H1 (cell line): ENCODE results near the gene RELA. TPM values are rescaled to one million over a fixed set of nuclear protein-coding genes. Genes with fewer than 3 reads are reported as not detected.

Source experiments
- CTCF ChIA-PET: fragments of 300-600 bp; sonication (Branson Sonifier 250); formaldehyde crosslinking; loops from one replicate; lab custom pipeline; 2021; ENCODE audit not compliant: partially characterized antibody; lab: Charles Lee
- POLR2A ChIA-PET: fragments of 300-600 bp; sonication (Branson Sonifier 250); formaldehyde crosslinking; loops from one replicate; lab custom pipeline; 2021; ENCODE audit warnings: inconsistent platforms; ENCODE audit not compliant: partially characterized antibody; lab: Charles Lee
- DNase-seq, 2 experiments: peaks; one replicate each; pipeline versions ENCODE4 v3.0.0 to v3.0.0-alpha.2; 2010 to 2022; ENCODE audit warnings: low spot score in 2 of 2, low read depth in 1 of 2, mixed read lengths in 1 of 2
- FAIRE-seq: peaks from 2 replicates; lab custom pipeline; 2011; peaks lifted over from hg19 to GRCh38; lab: Jason Lieb, UNC
- H2AFZ ChIP-seq: 2 replicates; pipeline ENCODE4 v1.8.1; 2012; ENCODE audit warnings: low read length, inconsistent platforms
- H2AK5ac ChIP-seq: 2 replicates; pipeline ENCODE4 v1.6.1; 2013; ENCODE audit warnings: low read depth, low read length
- H2BK120ac ChIP-seq: replicated peaks from 2 replicates; pipeline ENCODE3; 2013; ENCODE audit warnings: low read depth, low read length, inconsistent platforms
- H2BK12ac ChIP-seq: 2 replicates; pipeline ENCODE4 v1.6.1; 2013; ENCODE audit warnings: low read depth, low read length
- H2BK15ac ChIP-seq: 2 replicates; pipeline ENCODE4 v1.6.1; 2013; ENCODE audit warnings: low read length
- H2BK20ac ChIP-seq: 2 replicates; pipeline ENCODE4 v1.6.1; 2013; ENCODE audit warnings: low read length
- H2BK5ac ChIP-seq: 2 replicates; pipeline ENCODE4 v1.6.1; 2013; ENCODE audit warnings: low read depth, low read length
- H3K14ac ChIP-seq: 2 replicates; pipeline ENCODE4 v1.6.1; 2013; ENCODE audit warnings: inconsistent platforms; ENCODE audit not compliant: insufficient read length
- H3K18ac ChIP-seq: 2 replicates; pipeline ENCODE4 v1.6.1; 2013; ENCODE audit warnings: low read length; ENCODE audit errors: extremely low read depth
- H3K23ac ChIP-seq: 2 replicates; pipeline ENCODE4 v1.6.1; 2013; ENCODE audit warnings: inconsistent platforms; ENCODE audit not compliant: insufficient read length
- H3K23me2 ChIP-seq: 2 replicates; pipeline ENCODE4 v1.6.1; 2013; ENCODE audit warnings: low read depth, low read length
- H3K27ac ChIP-seq: 2 replicates; pipeline ENCODE4 v1.6.1; 2011; ENCODE audit warnings: low read depth, low read length, inconsistent platforms
- H3K27me3 ChIP-seq, 4 experiments: replicated peaks in 1 of 4; 1 replicate in 1 of 4; 2 replicates in 3 of 4; pipeline versions ENCODE4 v1.6.1 to v1.8.1; 2011 to 2013; ENCODE audit warnings: low read length in 3 of 4, mild to moderate bottlenecking in 3 of 4, inconsistent platforms in 2 of 4, mixed read lengths in 2 of 4, moderate library complexity in 1 of 4; ENCODE audit not compliant: control insufficient read depth in 3 of 4, insufficient read depth in 3 of 4; ENCODE audit errors: extremely low read depth in 1 of 4
- H3K36me3 ChIP-seq, 4 experiments: 2 replicates each; pipeline versions ENCODE4 v1.6.1 to v1.8.1; 2011 to 2013; ENCODE audit warnings: mild to moderate bottlenecking in 4 of 4, low read length in 3 of 4, moderate library complexity in 2 of 4, control low read depth in 1 of 4, inconsistent platforms in 1 of 4; ENCODE audit not compliant: insufficient read depth in 4 of 4, control insufficient read depth in 2 of 4
- H3K4ac ChIP-seq: replicated peaks from 2 replicates; pipeline ENCODE3; 2013; ENCODE audit warnings: low read length, low read depth, mixed read lengths, inconsistent platforms; ENCODE audit not compliant: insufficient read length
- H3K4me1 ChIP-seq, 4 experiments: replicated peaks in 1 of 4; 1 replicate in 1 of 4; 2 replicates in 3 of 4; pipeline versions ENCODE4 v1.6.1 to v1.8.1; 2011 to 2013; ENCODE audit warnings: low read length in 3 of 4, inconsistent platforms in 2 of 4, mixed read lengths in 1 of 4; ENCODE audit not compliant: insufficient read depth in 4 of 4, control insufficient read depth in 3 of 4
- H3K4me2 ChIP-seq, 2 experiments: 2 replicates each; pipeline versions ENCODE4 v1.6.1 to v1.8.1; 2011 to 2013; ENCODE audit warnings: low read depth in 2 of 2, low read length in 2 of 2, control low read depth in 1 of 2, inconsistent platforms in 1 of 2, mild to moderate bottlenecking in 1 of 2; ENCODE audit not compliant: insufficient read depth in 1 of 2
- H3K4me3 ChIP-seq, 4 experiments: fragments of 200-600, 300-600 bp in 1 of 4; sonication (generic), shearing (Covaris generic), sonication (Bioruptor Twin) in 1 of 4; 2 replicates each; pipeline versions ENCODE4 v1.5.1 to v1.8.1; 2011 to 2016; ENCODE audit warnings: low read length in 4 of 4, low read depth in 3 of 4, control low read depth in 2 of 4, inconsistent platforms in 2 of 4, mild to moderate bottlenecking in 2 of 4, mixed read lengths in 1 of 4, moderate library complexity in 1 of 4; ENCODE audit not compliant: insufficient read depth in 2 of 4; ENCODE audit errors: extremely low read depth in 1 of 4
- H3K56ac ChIP-seq: replicated peaks from 2 replicates; pipeline ENCODE3; 2013; ENCODE audit warnings: low read depth, mild to moderate bottlenecking, mixed read lengths, low read length, inconsistent platforms; ENCODE audit not compliant: insufficient read length
- H3K79me1 ChIP-seq: 2 replicates; pipeline ENCODE4 v1.6.1; 2013; ENCODE audit warnings: low read depth, low read length, control low read depth
- H3K79me2 ChIP-seq, 2 experiments: 2 replicates each; pipeline versions ENCODE4 v1.6.1 to v1.8.1; 2012 to 2013; ENCODE audit warnings: low read length in 2 of 2, mild to moderate bottlenecking in 2 of 2, inconsistent platforms in 1 of 2; ENCODE audit not compliant: insufficient read depth in 2 of 2, control insufficient read depth in 1 of 2
- H3K9ac ChIP-seq, 4 experiments: replicated peaks in 1 of 4; 1 replicate in 1 of 4; 2 replicates in 3 of 4; pipeline versions ENCODE4 v1.6.1 to v1.8.1; 2011 to 2013; ENCODE audit warnings: low read depth in 3 of 4, low read length in 3 of 4, control low read depth in 2 of 4, mild to moderate bottlenecking in 2 of 4, moderate library complexity in 2 of 4, inconsistent platforms in 1 of 4; ENCODE audit errors: extremely low read depth in 1 of 4
- H3K9me3 ChIP-seq, 2 experiments: 2 replicates each; pipeline versions ENCODE4 v1.6.1 to v1.8.1; 2012 to 2013; ENCODE audit warnings: mild to moderate bottlenecking in 2 of 2, moderate library complexity in 2 of 2, control low read depth in 1 of 2, inconsistent platforms in 1 of 2, low read depth in 1 of 2, low read length in 1 of 2, mixed read lengths in 1 of 2; ENCODE audit not compliant: insufficient read depth in 2 of 2
- H4K20me1 ChIP-seq, 2 experiments: replicated peaks in 1 of 2; 2 replicates each; pipeline versions ENCODE3 to v1.8.1; 2011 to 2013; ENCODE audit warnings: inconsistent platforms in 2 of 2, low read length in 2 of 2, mild to moderate bottlenecking in 1 of 2; ENCODE audit not compliant: insufficient read depth in 2 of 2, control insufficient read depth in 1 of 2
- H4K5ac ChIP-seq: 2 replicates; pipeline ENCODE4 v1.6.1; 2013; ENCODE audit warnings: low read length, low read depth, mixed read lengths, inconsistent platforms; ENCODE audit not compliant: insufficient read length
- H4K8ac ChIP-seq: 2 replicates; pipeline ENCODE4 v1.8.0; 2013; ENCODE audit warnings: mild to moderate bottlenecking, moderate library complexity, low read length, inconsistent platforms; ENCODE audit not compliant: insufficient read depth; ENCODE audit errors: extremely low read depth
- H4K91ac ChIP-seq: replicated peaks from 2 replicates; pipeline ENCODE3; 2013; ENCODE audit warnings: low read length, mixed read lengths, inconsistent platforms; ENCODE audit not compliant: insufficient read length
- EP300 ChIP-seq, 2 experiments: IDR thresholded peaks; 1 replicate in 1 of 2; 2 replicates in 1 of 2; pipeline ENCODE4 v1.6.1; 2011 to 2012; ENCODE audit warnings: low read depth in 2 of 2, low read length in 2 of 2, mild to moderate bottlenecking in 2 of 2, borderline replicate concordance in 1 of 2, inconsistent platforms in 1 of 2, moderate library complexity in 1 of 2
- HDAC2 ChIP-seq, 2 experiments: fragments of 300-600 bp in 1 of 2; sonication (generic) in 1 of 2; IDR thresholded peaks; 2 replicates each; pipeline ENCODE4 v1.6.1; 2011 to 2012; ENCODE audit warnings: low read depth in 2 of 2, low read length in 2 of 2, mild to moderate bottlenecking in 2 of 2, moderate library complexity in 2 of 2, borderline replicate concordance in 1 of 2, inconsistent platforms in 1 of 2
- SAP30 ChIP-seq: fragments of 300-600 bp; sonication (generic); IDR thresholded peaks from 2 replicates; pipeline ENCODE4 v1.7.1; 2012; ENCODE audit warnings: low read length, moderate library complexity, mild to moderate bottlenecking, inconsistent platforms; ENCODE audit not compliant: insufficient read depth, insufficient replicate concordance
- WGBS, 2 experiments: shearing (Covaris generic) in 1 of 2; methylation state at CpG; one replicate each; pipeline versions ENCODE4 v1.1.6 to v1.1.7; 2013 to 2015; ENCODE audit warnings: low lambda C conversion rate in 2 of 2, mixed read lengths in 2 of 2, inconsistent platforms in 1 of 2, low coverage in 1 of 2, missing lambda C conversion rate in 1 of 2; ENCODE audit not compliant: insufficient replicate concordance in 2 of 2, insufficient coverage in 1 of 2, insufficient read length in 1 of 2; ENCODE audit errors: extremely low coverage in 1 of 2, missing lambda C conversion rate in 1 of 2; 5-methylcytosine and 5-hydroxymethylcytosine counted together
- polyA plus RNA-seq, 7 experiments: library from polyadenylated mRNA; depleted of rRNA in 3 of 7; stranded (reverse) in 5 of 7; unstranded in 2 of 7; fragments of >200 nt in 5 of 7; fragments of 200-250 nt in 2 of 7; gene quantifications; 1 replicate in 5 of 7; 2 replicates in 1 of 7; 4 replicates in 1 of 7; pipeline versions ENCODE4 v1.2.1 to v1.2.3, GENCODE V29; 2011 to 2013; ENCODE audit warnings: missing spikeins in 2 of 7, mixed read lengths in 2 of 7
- total RNA-seq: library from RNA; stranded (reverse); fragmentation: NEBNext Ultra II Directional; extraction: Animal tissue kit (Norgen Biotek cat#: 25700); gene quantifications from 2 replicates; pipeline ENCODE4 v1.2.1, GENCODE V29; 2021
- TF ChIP-seq, protein P1 (sequence below): IDR thresholded peaks from 2 replicates; pipeline ENCODE4 v1.6.1; 2011; ENCODE audit warnings: low read length, improper control_type of control experiment

Gene RELA
- total and polyA plus RNA-seq, 2 of the 8 experiments (the other 6 are each of a cell fraction or from before 2014, with no cell fraction given): 21.9 to 27.5 TPM

DNA sequence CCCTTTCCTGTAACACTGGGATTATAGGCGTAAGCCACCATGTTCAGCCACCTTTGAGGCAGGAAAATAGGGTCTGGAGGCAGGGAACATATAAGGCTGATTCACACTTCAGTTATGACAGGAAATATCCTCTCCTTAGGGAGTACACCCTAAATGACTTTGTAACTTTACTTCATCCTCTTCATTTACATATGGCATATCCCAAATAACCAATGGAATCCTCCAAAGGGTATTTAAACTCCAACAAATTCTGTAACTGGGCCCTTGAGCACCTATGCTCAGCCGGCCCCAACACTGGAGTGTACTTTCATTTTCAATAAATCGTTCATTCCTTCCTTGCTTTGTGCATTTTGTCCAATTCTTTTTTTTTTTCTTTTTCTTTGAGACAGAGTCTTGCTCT, 47.7 kb upstream of the RELA start:
- Histone ChIP-seq H2BK12ac (no peak overlapping the region), H2BK15ac (no peak overlapping the region), H4K91ac (no peak overlapping the region), H4K8ac (no peak overlapping the region; the same call in 1 of the 2 replicates), H3K27ac (no peak overlapping the region), H3K4ac (no peak overlapping the region), H3K79me1 (no peaks in the 10 kb centered on the region), H3K36me3 (peaks cover 12 to 15% (median 12%) of the 10 kb centered on the region in 4 experiments), H3K27me3 (no peaks in the 10 kb centered on the region), H3K4me1 (peaks cover 0 to 2% (median 2%) of the 10 kb centered on the region in 4 experiments; a peak in 1 of 7 replicates), H3K56ac (no peak overlapping the region), H3K23me2 (peaks cover 3% of the 10 kb centered on the region; the same call in 1 of the 2 replicates), H4K5ac (no peak overlapping the region), H3K9ac (no peak overlapping the region), H3K23ac (no peak overlapping the region), H2BK120ac (no peak overlapping the region), H3K4me3 (no peak overlapping the region), H3K79me2 (no peaks in the 10 kb centered on the region), H2BK5ac (no peak overlapping the region), H3K14ac (no peak overlapping the region), H3K4me2 (no peak overlapping the region), H3K18ac (no peak overlapping the region), H2AFZ (no peak overlapping the region), H2BK20ac (no peak overlapping the region), H4K20me1 (peaks cover 0 to 9% of the 10 kb centered on the region in 2 experiments), H3K9me3 (0 out of 4 replicates have a peak, but pooled peaks cover 0 to 2% of the 10 kb centered on the region in 2 experiments), H2AK5ac (no peak overlapping the region)
- no peak for DNase-seq
- ChIA-PET CTCF (interaction anchor here (0.7 to 4.4 kb wide), 12 partner anchors 16 to 179 kb away, joined by 3 to 33 read pairs (median 14); partner anchors contain the start of genes CCDC85B and FIBP), POLR2A (interaction anchor here (1.0 to 3.3 kb wide), 4 partner anchors 10 to 149 kb away, joined by 3 to 23 read pairs (median 12); partner anchors contain the start of genes CFL1, MUS81 and RNASEH2C)
- no peak for FAIRE-seq
- no peak for TF ChIP-seq SAP30
- TF ChIP-seq, protein P1, sequence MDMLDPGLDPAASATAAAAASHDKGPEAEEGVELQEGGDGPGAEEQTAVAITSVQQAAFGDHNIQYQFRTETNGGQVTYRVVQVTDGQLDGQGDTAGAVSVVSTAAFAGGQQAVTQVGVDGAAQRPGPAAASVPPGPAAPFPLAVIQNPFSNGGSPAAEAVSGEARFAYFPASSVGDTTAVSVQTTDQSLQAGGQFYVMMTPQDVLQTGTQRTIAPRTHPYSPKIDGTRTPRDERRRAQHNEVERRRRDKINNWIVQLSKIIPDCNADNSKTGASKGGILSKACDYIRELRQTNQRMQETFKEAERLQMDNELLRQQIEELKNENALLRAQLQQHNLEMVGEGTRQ: no peak
- TF ChIP-seq HDAC2 (IDR thresholded peaks at IDR 0.05; ENCODE audit: borderline replicate concordance in 1 of 2, low read depth in 2 of 2, low read length in 2 of 2): no peak
- TF ChIP-seq EP300 (IDR thresholded peaks at IDR 0.05; ENCODE audit: borderline replicate concordance in 1 of 2, low read depth in 2 of 2, low read length in 2 of 2): no peak
- 89% methylated on average over 3 of the region's 3 CpGs; no CpG with 5 or more reads in 1 of the 2 experiments for WGBS, 2 experiments
